ENCODE data around the gene DNER. TPM values are rescaled to one million over a fixed set of nuclear protein-coding genes. Genes with fewer than 3 reads are reported as not detected.
"Not testable (repeated sequence)": the region's sequence is repeated elsewhere in the genome, so short reads cannot be mapped to it uniquely, and the experiment has no call there.

Gene DNER
- total RNA-seq, 2 donors from 2014 or later = 6.2 to 32.9 TPM

- intact Hi-C loops (cut with DNase I) = no loop called here
- DNase-seq = no peak
- ATAC-seq = no peak
Observed at GRCh38 chr2:229393926-229394325, 320.4 kb downstream of the DNER start.

GRCh38 chr2:229392196-229392595 lies 322.2 kb downstream of the DNER start:
- intact Hi-C loops (cut with DNase I) = no loop called here
- DNase-seq (no peak), ATAC-seq (peak in 1 of 2 donors; percentile 72)

- intact Hi-C loops (cut with DNase I) = no loop called here
- no peak for ATAC-seq
- no peak for DNase-seq
Observed at GRCh38 chr2:229388731-229389130, 325.6 kb downstream of the DNER start.

GRCh38 chr2:229387866-229388265 lies 326.5 kb downstream of the DNER start:
- ATAC-seq = no peak
- DNase-seq = no peak
- intact Hi-C loops (cut with DNase I) = no loop called here

GRCh38 chr2:229380101-229380625 lies 334.2 kb downstream of the DNER start:
- intact Hi-C loops (cut with DNase I) = no loop called here
- DNase-seq (no peak), ATAC-seq (no peak)

- intact Hi-C loops (cut with DNase I) = no loop called here
Observed at GRCh38 chr2:229378386-229378785, 336.0 kb downstream of the DNER start.

GRCh38 chr2:229376866-229377265 lies 337.5 kb downstream of the DNER start:
- no peak for DNase-seq
- intact Hi-C loops (cut with DNase I) = no loop called here
- no peak for ATAC-seq

More at GRCh38 chr2:229378386-229378785, 336.0 kb downstream of the DNER start:
- no peak for DNase-seq
- ATAC-seq = no peak

- intact Hi-C loops (cut with DNase I) = no loop called here
- DNase-seq (no peak), ATAC-seq (no peak)
Observed at GRCh38 chr2:229375251-229375650, 339.1 kb downstream of the DNER start.

GRCh38 chr2:229373311-229373710 lies 341.0 kb downstream of the DNER start:
- DNase-seq; intact Hi-C loops (cut with DNase I); ATAC-seq: not testable (repeated sequence)

GRCh38 chr2:229372207-229372606 lies 342.1 kb downstream of the DNER start:
- ATAC-seq (peak in 1 of 2 donors; percentile 47), DNase-seq (no peak)
- intact Hi-C loops (cut with DNase I) = no loop called here

GRCh38 chr2:229371086-229371485 lies 343.3 kb downstream of the DNER start:
- DNase-seq (no peak), ATAC-seq (no peak)
- intact Hi-C loops (cut with DNase I) = no loop called here

- DNase-seq (no peak), ATAC-seq (peak in 1 of 2 donors; percentile 77)
- intact Hi-C loops (cut with DNase I) = no loop called here
Observed at GRCh38 chr2:229370509-229370908, 343.8 kb downstream of the DNER start.

GRCh38 chr2:229363185-229363814 lies 351.1 kb downstream of the DNER start:
- no peak for DNase-seq
- no peak for ATAC-seq
- intact Hi-C loops (cut with DNase I) = no loop called here

GRCh38 chr2:229350883-229351282 lies 363.5 kb downstream of the DNER start:
- DNase-seq = no peak
- intact Hi-C loops (cut with DNase I) = no loop called here
- ATAC-seq = no peak

- intact Hi-C loops (cut with DNase I) = no loop called here
- ATAC-seq (no peak), DNase-seq (no peak)
Observed at GRCh38 chr2:229350117-229350805, 364.1 kb downstream of the DNER start.

GRCh38 chr2:229348128-229348527 lies 366.2 kb downstream of the DNER start:
- ATAC-seq (no peak), DNase-seq (no peak)
- intact Hi-C loops (cut with DNase I) = no loop called here

GRCh38 chr2:229346816-229347540 lies 367.4 kb downstream of the DNER start:
- DNase-seq = no peak
- ATAC-seq = no peak
- intact Hi-C loops (cut with DNase I) = no loop called here

- DNase-seq = no peak
- intact Hi-C loops (cut with DNase I) = no loop called here
- no peak for ATAC-seq
Observed at GRCh38 chr2:229344955-229345354, 369.4 kb downstream of the DNER start.

- ATAC-seq (no peak), DNase-seq (no peak)
- intact Hi-C loops (cut with DNase I) = no loop called here
Observed at GRCh38 chr2:229344151-229344551, 370.2 kb downstream of the DNER start.

GRCh38 chr2:229343661-229344060 lies 370.7 kb downstream of the DNER start:
- no peak for DNase-seq
- intact Hi-C loops (cut with DNase I) = no loop called here
- ATAC-seq = no peak

Measured in left cardiac atrium (tissue), 4 donors.